Heart left ventricle (tissue), 16 donors: ENCODE results near the gene BCKDHA. TPM values are rescaled to one million over a fixed set of nuclear protein-coding genes. Genes with fewer than 3 reads are reported as not detected.
A peak's percentile ranks its signal among the peaks of the same experiment; 100 is the strongest.

ENCODE experiments used
- ATAC-seq, 4 donors: fragments of 200-7000 bp; cut with Tn5 transposase; one replicate each; pipeline ENCODE4 v1.9.1; 2020 to 2022; ENCODE audit warnings: moderate library complexity in 4 of 4, mild to moderate bottlenecking in 3 of 4, moderate number of reproducible peaks in 1 of 4
- DNase-seq, 5 donors: peaks; one replicate each; pipeline ENCODE4 v3.0.0-alpha.2; 2020
- H3K27ac ChIP-seq, 12 donors: fragments of 200-600 bp; sonication (generic) in 4 of 12; one replicate each; pipeline versions ENCODE4 v1.5.0 to v1.8.0; 2016 to 2022; ENCODE audit warnings: mild to moderate bottlenecking in 2 of 12
- H3K27me3 ChIP-seq, 9 donors: fragments of 200-600 bp; sonication (generic) in 2 of 9; one replicate each; pipeline versions ENCODE4 v1.5.1 to v1.8.0; 2016 to 2022; ENCODE audit warnings: mild to moderate bottlenecking in 3 of 9
- H3K36me3 ChIP-seq, 9 donors: fragments of 200-600 bp; sonication (generic) in 2 of 9; one replicate each; pipeline versions ENCODE4 v1.5.0 to v1.8.0; 2018 to 2022; ENCODE audit warnings: mild to moderate bottlenecking in 2 of 9
- H3K4me1 ChIP-seq, 12 donors: fragments of 200-600 bp; sonication (generic) in 4 of 12; one replicate each; pipeline versions ENCODE4 v1.5.0 to v1.8.0; 2016 to 2022; ENCODE audit warnings: mild to moderate bottlenecking in 3 of 12
- H3K4me3 ChIP-seq, 12 donors: fragments of 200-600 bp; sonication (generic) in 4 of 12; one replicate each; pipeline versions ENCODE4 v1.5.0 to v1.8.0; 2017 to 2022; ENCODE audit warnings: mild to moderate bottlenecking in 9 of 12, moderate library complexity in 4 of 12
- H3K9me3 ChIP-seq, 12 donors: fragments of 200-600 bp; sonication (generic) in 4 of 12; one replicate each; pipeline versions ENCODE4 v1.5.0 to v1.8.0; 2016 to 2022; ENCODE audit warnings: mild to moderate bottlenecking in 1 of 12
- CTCF ChIP-seq, 12 donors: fragments of 200-600 bp; sonication (generic) in 4 of 12; IDR thresholded peaks; one replicate each; pipeline versions ENCODE4 v1.5.0 to v1.8.0; 2018 to 2022; ENCODE audit warnings: antibody characterized with exemption in 12 of 12, mild to moderate bottlenecking in 5 of 12
- POLR2A ChIP-seq, 2 donors: fragments of 450-650 bp; IDR thresholded peaks; one replicate each; pipeline ENCODE4 v1.6.1; 2017; ENCODE audit warnings: antibody characterized with exemption in 2 of 2, mild to moderate bottlenecking in 2 of 2, moderate library complexity in 2 of 2
- WGBS, 4 donors: extraction: QIAGEN DNeasy Blood & Tissue Kit in 2 of 4; methylation state at CpG; one replicate each; pipeline versions ENCODE4 v1.1.5 to v1.1.7; 2013 to 2018; 5-methylcytosine and 5-hydroxymethylcytosine counted together
- intact Hi-C, 10 donors: fragments of 100-400 bp; cut with DNase I; formaldehyde crosslinking; loops; one replicate each; pipeline versions ENCODE4 v1.11.1 to v1.14.2; 2022
- polyA plus RNA-seq, 2 donors: library from polyadenylated mRNA; stranded (reverse); fragments of 200-250 nt; gene quantifications; one replicate each; pipeline ENCODE4 v1.2.3, GENCODE V29; 2013
- total RNA-seq, 9 donors: library from RNA; depleted of rRNA in 2 of 9; stranded (reverse); fragments of >200 nt in 2 of 9; fragmentation: NEBNext Ultra II Directional in 3 of 9; extraction: Animal tissue kit (Norgen Biotek cat#: 25700) in 3 of 9; gene quantifications; one replicate each; pipeline versions ENCODE4 v1.1.0 to v1.2.4, GENCODE V29; 2016 to 2023
- donor health status: ischemic (EF 13 %, LVEDD 7.1; RV severe dilation, severe dysfunction).
- donor health status: healthy with polysubstance abuse.
- donor health status: DM: no; HTN: yes; CAD: no.
- donor health status: DM: no; HTN: no; CAD: no.
- donor health status: ischemic (EF 25% LVEDD 6.9; RV normal size, moderate dysfunction).
- donor health status: ischemic (EF 25% LVEDD 5.7; RV mildly dilated, moderate dysfunction).
- donor health status: healthy.
- donor health status: DM: yes; HTN: yes; CAD: no.
- donor health status: ischemic (EF 35%, LVEDD 5.7; RV mildly dilated, moderate dysfunction).
- donor health status: nonischemic (EF 11% LVEDD 7.7; RV severe dilation, severe dysfunction).
- donor health status: DM: yes; HTN: yes; CAD: no.
- donor health status: PGD.
- donor health status: ischemic (EF 29% LVEDD 5.4; RV normal size, mild dysfunction).
- donor health status: nonischemic (EF 23%, LVEDD 6.1; RV moderate dilation, normal function).

BCKDHA gene
- total and polyA plus RNA-seq, 11 donors, result 32.0 to 149 (median 39.2) TPM

GRCh38 chr19:41352279-41352608 lies 45.4 kb upstream of the BCKDHA start:
- TF ChIP-seq CTCF (IDR thresholded peaks at IDR 0.05) (no peak), POLR2A (IDR thresholded peaks at IDR 0.05) (no peak)
- DNase-seq (no peak), ATAC-seq (no peak)
- Histone ChIP-seq H3K27ac (peak overlapping the region; percentile 67 to 96 (median 90)), H3K4me1 (peaks cover 0 to 59% (median 25%) of the 10 kb centered on the region in 12 donors), H3K4me3 (peak overlapping the region; percentile 52 to 98 (median 74)), H3K9me3 (no peaks in the 10 kb centered on the region), H3K36me3 (peaks cover 0 to 13% (median 6%) of the 10 kb centered on the region in 9 donors), H3K27me3 (no peaks in the 10 kb centered on the region)
- intact Hi-C loops, result loop anchor here in 6 of 10 donors (2.0 to 5.0 kb wide), 6 partner anchors 25 to 145 kb away; partner anchors contain the start of genes CCDC97 (in 3 of the 6) and HNRNPUL1 (in 1 of the 6)
- WGBS, 4 donors, result 0 to 1% (median 0%) methylated on average over 12 of the region's 12 CpGs

DNA sequence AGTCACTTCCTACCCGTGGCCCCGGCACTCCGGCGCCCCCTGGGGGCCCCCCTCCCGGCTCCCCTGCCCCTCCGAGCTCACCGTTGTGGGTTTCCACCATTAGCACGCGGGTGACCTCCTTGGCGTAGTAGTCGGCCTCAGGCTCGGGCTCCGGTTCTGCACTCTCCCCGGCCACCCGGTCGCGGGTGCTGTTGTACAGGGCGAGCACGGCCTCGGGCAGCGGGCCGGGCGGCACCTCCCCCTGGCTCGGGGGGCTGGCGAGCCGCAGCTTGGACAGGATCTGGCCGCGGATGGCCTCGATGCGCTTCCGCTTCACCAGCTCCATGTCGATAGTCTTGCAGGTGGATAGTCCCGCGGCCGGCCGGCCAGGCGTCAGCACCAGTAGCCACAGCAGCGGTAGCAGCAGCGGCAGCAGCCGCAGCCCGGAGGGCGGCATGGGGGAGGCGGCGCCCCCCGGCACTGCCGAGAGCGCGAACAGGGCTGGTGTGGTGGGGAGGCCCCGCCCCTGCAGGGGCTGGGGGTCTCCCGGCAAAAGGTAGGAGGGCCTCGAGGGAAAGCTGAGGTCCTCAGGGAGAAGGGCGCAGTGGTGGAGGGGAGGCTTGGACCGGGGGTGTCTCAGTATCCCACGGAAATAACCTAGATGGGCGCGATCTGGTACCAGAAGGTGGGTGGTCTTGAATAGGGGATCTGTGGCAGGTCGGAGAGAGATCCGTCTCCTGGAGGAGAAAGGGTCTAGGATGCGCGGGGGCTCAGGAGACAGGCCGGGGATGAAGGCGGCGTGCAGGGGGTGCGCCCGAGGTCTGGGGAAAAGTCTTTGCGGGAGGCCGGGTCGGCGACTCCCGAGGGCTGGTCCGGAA lies 44.8 kb upstream of the BCKDHA start:
- H3K27ac ChIP-seq, result peak overlapping the region; percentile 67 to 96 (median 90)
- intact Hi-C loops, result loop anchor here in 6 of 10 donors (2.0 to 5.0 kb wide), 6 partner anchors 26 to 146 kb away; partner anchors contain the start of genes CCDC97 (in 3 of the 6) and HNRNPUL1 (in 1 of the 6)
- H3K27me3 ChIP-seq, result no peaks in the 10 kb centered on the region
- WGBS, 4 donors, result 1 to 2% (median 1%) methylated on average over 51 to 71 of the region's 71 CpGs
- peaks cover 0 to 7% (median under 1%) of the 10 kb centered on the region in 9 donors for H3K36me3 ChIP-seq
- peak overlapping the region; percentile 52 to 98 (median 74) for H3K4me3 ChIP-seq
- H3K4me1 ChIP-seq, result peaks cover 0 to 65% (median 25%) of the 10 kb centered on the region in 12 donors
- no peak for TF ChIP-seq POLR2A (IDR thresholded peaks at IDR 0.05)
- TF ChIP-seq CTCF (IDR thresholded peaks at IDR 0.05), result peak; percentile 18 to 69 (median 50)
- ATAC-seq (peak in 3 of 4 donors; percentile 18 to 38 (median 19)), DNase-seq (peak; percentile 66 to 87 (median 75))
- H3K9me3 ChIP-seq, result no peaks in the 10 kb centered on the region

GRCh38 chr19:41353466-41354342 lies 43.9 kb upstream of the BCKDHA start, which contains the start of gene TGFB1:
TSS of gene TGFB1 (minus strand) at chr19:41353922. CDS start at chr19:41353044, 878 bp downstream.
- DNase-seq (peak; percentile 90 to 97 (median 91)), ATAC-seq (peak; percentile 64 to 78 (median 72))
- H3K27ac ChIP-seq, result peak within 1 kb of the TSS; percentile 67 to 96 (median 90)
- no peaks in the 10 kb centered on the region for H3K9me3 ChIP-seq
- intact Hi-C loops, result loop anchor here in 6 of 10 donors (2.0 to 5.0 kb wide), 7 partner anchors 27 to 147 kb away; partner anchors contain the start of genes CCDC97 (in 3 of the 6) and HNRNPUL1 (in 1 of the 6)
- H3K27me3 ChIP-seq, result no peaks in the 10 kb centered on the region
- peaks cover 0 to 73% (median 25%) of the 10 kb centered on the region in 12 donors for H3K4me1 ChIP-seq
- WGBS, 4 donors, result 1% methylated on average over 40 to 78 of the region's 78 CpGs
- peak within 1 kb of the TSS; percentile 52 to 98 (median 74) for H3K4me3 ChIP-seq
- no peaks in the 10 kb centered on the region for H3K36me3 ChIP-seq
- TF ChIP-seq CTCF (IDR thresholded peaks at IDR 0.05), result peak; percentile 78 to 98 (median 90)
- TF ChIP-seq POLR2A (IDR thresholded peaks at IDR 0.05), result peak in 1 of 2 donors; percentile 65
